ENCODE data around the gene WDR33. TPM values are rescaled to one million over a fixed set of nuclear protein-coding genes. Genes with fewer than 3 reads are reported as not detected.

WDR33 gene
- total RNA-seq, 1 experiment from 2014 or later = 61.1 TPM

DNA sequence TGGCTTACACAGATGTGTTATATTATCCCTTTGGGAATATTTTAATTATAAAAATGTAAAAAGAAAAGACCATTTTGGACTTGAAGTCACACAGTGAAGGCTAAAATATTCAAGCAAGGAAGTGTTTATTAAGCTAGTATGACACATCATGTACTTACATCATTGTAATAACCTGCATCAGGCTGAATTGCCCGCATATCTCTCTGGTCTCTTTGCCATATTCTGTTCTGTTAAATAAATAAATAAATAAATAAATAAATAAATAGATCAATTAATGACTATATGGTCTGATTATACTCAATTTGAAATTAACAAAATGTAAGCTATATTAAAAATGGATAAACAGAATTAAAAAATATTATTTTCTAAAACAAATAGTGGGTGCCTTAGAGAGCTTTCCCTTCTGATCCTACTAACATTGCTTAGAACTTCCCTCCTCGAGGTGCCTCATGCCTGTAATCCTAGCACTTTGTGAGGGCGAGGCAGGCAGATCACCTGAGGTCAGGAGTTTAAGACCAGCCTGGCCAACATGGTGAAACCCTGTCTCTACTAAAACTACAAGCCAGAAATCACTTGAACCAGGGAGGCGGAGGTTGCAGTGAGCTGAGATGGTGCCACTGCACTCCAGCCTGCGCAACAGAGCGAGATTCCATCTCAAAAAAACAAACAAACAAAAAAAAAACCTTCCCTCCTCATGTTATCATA is 42.0 kb downstream of the WDR33 start:
- CTCF ChIA-PET = no interaction called here
- TF ChIP-seq, protein P1, sequence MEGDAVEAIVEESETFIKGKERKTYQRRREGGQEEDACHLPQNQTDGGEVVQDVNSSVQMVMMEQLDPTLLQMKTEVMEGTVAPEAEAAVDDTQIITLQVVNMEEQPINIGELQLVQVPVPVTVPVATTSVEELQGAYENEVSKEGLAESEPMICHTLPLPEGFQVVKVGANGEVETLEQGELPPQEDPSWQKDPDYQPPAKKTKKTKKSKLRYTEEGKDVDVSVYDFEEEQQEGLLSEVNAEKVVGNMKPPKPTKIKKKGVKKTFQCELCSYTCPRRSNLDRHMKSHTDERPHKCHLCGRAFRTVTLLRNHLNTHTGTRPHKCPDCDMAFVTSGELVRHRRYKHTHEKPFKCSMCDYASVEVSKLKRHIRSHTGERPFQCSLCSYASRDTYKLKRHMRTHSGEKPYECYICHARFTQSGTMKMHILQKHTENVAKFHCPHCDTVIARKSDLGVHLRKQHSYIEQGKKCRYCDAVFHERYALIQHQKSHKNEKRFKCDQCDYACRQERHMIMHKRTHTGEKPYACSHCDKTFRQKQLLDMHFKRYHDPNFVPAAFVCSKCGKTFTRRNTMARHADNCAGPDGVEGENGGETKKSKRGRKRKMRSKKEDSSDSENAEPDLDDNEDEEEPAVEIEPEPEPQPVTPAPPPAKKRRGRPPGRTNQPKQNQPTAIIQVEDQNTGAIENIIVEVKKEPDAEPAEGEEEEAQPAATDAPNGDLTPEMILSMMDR (IDR thresholded peaks at IDR 0.05; ENCODE audit: unreplicated experiment) = no peak
- intact Hi-C loops (cut with micrococcal nuclease; ENCODE audit: unreplicated experiment) = no loop called here
- peak overlapping the region; percentile 15 for H3K27ac Mint-ChIP-seq (ENCODE audit: unreplicated experiment)
- no peak overlapping the region for H3K4me3 Mint-ChIP-seq (ENCODE audit: low read depth, unreplicated experiment)
- peaks cover 29% of the 10 kb centered on the region for H3K36me3 Mint-ChIP-seq (ENCODE audit: insufficient read depth, unreplicated experiment)
- no peaks in the 10 kb centered on the region for H3K9me3 Mint-ChIP-seq (ENCODE audit: low read depth, unreplicated experiment)
- no peaks in the 10 kb centered on the region for H3K27me3 Mint-ChIP-seq (ENCODE audit: unreplicated experiment)
- peaks cover 15% of the 10 kb centered on the region for H3K4me1 Mint-ChIP-seq (ENCODE audit: low read depth, unreplicated experiment)
- no TSS peak for BruUV-seq (replicated peaks)
- DNase-seq = no peak

DNA sequence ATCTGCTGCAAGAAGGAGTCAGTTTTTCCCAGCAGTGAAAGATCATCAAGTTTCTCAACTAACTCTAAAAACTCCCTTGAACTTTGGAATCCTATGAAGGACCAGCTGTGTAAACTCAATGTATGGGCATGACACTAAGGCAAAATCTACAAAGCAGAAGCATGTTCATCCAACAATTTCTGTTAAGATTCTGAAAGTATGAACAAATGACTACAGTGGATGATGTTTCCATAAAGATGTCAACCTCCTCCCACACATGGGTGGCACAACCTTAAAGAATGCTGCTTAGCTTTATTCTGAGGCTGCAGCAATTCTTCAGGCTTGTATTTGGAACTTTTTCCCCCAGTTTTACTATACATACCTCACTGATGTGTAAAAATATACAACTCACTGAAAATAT is 47.2 kb downstream of the WDR33 start:
- Mint-ChIP-seq H3K4me1 (ENCODE audit: low read depth, unreplicated experiment) (no peaks in the 10 kb centered on the region), H3K9me3 (ENCODE audit: low read depth, unreplicated experiment) (no peaks in the 10 kb centered on the region), H3K27me3 (ENCODE audit: unreplicated experiment) (no peaks in the 10 kb centered on the region), H3K27ac (ENCODE audit: unreplicated experiment) (no peak overlapping the region), H3K4me3 (ENCODE audit: low read depth, unreplicated experiment) (no peak overlapping the region), H3K36me3 (ENCODE audit: insufficient read depth, unreplicated experiment) (peaks cover 35% of the 10 kb centered on the region)
- TF ChIP-seq, protein P1 (IDR thresholded peaks at IDR 0.05; ENCODE audit: unreplicated experiment) = no peak
- no TSS peak for BruUV-seq (replicated peaks)
- CTCF ChIA-PET = no interaction called here
- intact Hi-C loops (cut with micrococcal nuclease; ENCODE audit: unreplicated experiment) = loop anchor here (5.0 kb wide), 1 partner anchor 44 kb away; no protein-coding TSS in a partner anchor
- no peak for DNase-seq

- Mint-ChIP-seq H3K27ac (ENCODE audit: unreplicated experiment) (no peak overlapping the region), H3K9me3 (ENCODE audit: low read depth, unreplicated experiment) (no peaks in the 10 kb centered on the region), H3K36me3 (ENCODE audit: insufficient read depth, unreplicated experiment) (peaks cover 42% of the 10 kb centered on the region), H3K27me3 (ENCODE audit: unreplicated experiment) (no peaks in the 10 kb centered on the region), H3K4me1 (ENCODE audit: low read depth, unreplicated experiment) (no peaks in the 10 kb centered on the region), H3K4me3 (ENCODE audit: low read depth, unreplicated experiment) (no peak overlapping the region)
- no peak for DNase-seq
- no TSS peak for BruUV-seq (replicated peaks)
- intact Hi-C loops (cut with micrococcal nuclease; ENCODE audit: unreplicated experiment) = loop anchor here (5.0 kb wide), 1 partner anchor 44 kb away; no protein-coding TSS in a partner anchor
- CTCF ChIA-PET = no interaction called here
- TF ChIP-seq, protein P1 (IDR thresholded peaks at IDR 0.05; ENCODE audit: unreplicated experiment) = no peak
Observed at GRCh38 chr2:127762846-127763245, 48.1 kb downstream of the WDR33 start.

- DNase-seq = no peak
- BruUV-seq (replicated peaks) = no TSS peak
Observed at GRCh38 chr2:127762441-127762840, 48.5 kb downstream of the WDR33 start.

More at GRCh38 chr2:127762441-127762840, 48.5 kb downstream of the WDR33 start:
- Mint-ChIP-seq H3K4me3 (ENCODE audit: low read depth, unreplicated experiment) (no peak overlapping the region), H3K9me3 (ENCODE audit: low read depth, unreplicated experiment) (no peaks in the 10 kb centered on the region), H3K27me3 (ENCODE audit: unreplicated experiment) (no peaks in the 10 kb centered on the region), H3K27ac (ENCODE audit: unreplicated experiment) (no peak overlapping the region), H3K36me3 (ENCODE audit: insufficient read depth, unreplicated experiment) (peaks cover 42% of the 10 kb centered on the region), H3K4me1 (ENCODE audit: low read depth, unreplicated experiment) (no peaks in the 10 kb centered on the region)
- TF ChIP-seq, protein P1 (IDR thresholded peaks at IDR 0.05; ENCODE audit: unreplicated experiment) = no peak
- intact Hi-C loops (cut with micrococcal nuclease; ENCODE audit: unreplicated experiment) = loop anchor here (5.0 kb wide), 1 partner anchor 45 kb away; no protein-coding TSS in a partner anchor
- CTCF ChIA-PET = no interaction called here
